SU-DHL-6 (cell line): ENCODE data around the gene SLC44A1.

Experiments used
- CTCF ChIP-seq: fragments of 200-600 bp; sonication (generic); IDR thresholded peaks from one replicate; pipeline ENCODE4 v1.5.1; 2017; ENCODE audit warnings: antibody characterized with exemption, mild to moderate bottlenecking, low read length, moderate library complexity; ENCODE audit not compliant: insufficient read depth, poor library complexity, severe bottlenecking
- EZH2phosphoT487 ChIP-seq: fragments of 200-600 bp; sonication (generic), shearing (Covaris generic); conservative IDR thresholded peaks from 2 replicates; pipeline ENCODE4 v1.6.1; 2018; ENCODE audit warnings: mild to moderate bottlenecking, antibody characterized with exemption, low read length, moderate library complexity, mixed read lengths

GRCh38 chr9:105444130-105444529 is 199.7 kb downstream of the SLC44A1 start:
- TF ChIP-seq CTCF (no peak), EZH2phosphoT487 (no peak)
